ENCODE data around the gene F2RL1. TPM values are rescaled to one million over a fixed set of nuclear protein-coding genes. Genes with fewer than 3 reads are reported as not detected.
A peak's percentile ranks its signal among the peaks of the same experiment; 100 is the strongest.
"Not testable (repeated sequence)": the region's sequence is repeated elsewhere in the genome, so short reads cannot be mapped to it uniquely, and the experiment has no call there.

The F2RL1 gene
- total and polyA plus RNA-seq, 9 donors, result 0.18 to 5.0 (median 0.48) TPM

DNA sequence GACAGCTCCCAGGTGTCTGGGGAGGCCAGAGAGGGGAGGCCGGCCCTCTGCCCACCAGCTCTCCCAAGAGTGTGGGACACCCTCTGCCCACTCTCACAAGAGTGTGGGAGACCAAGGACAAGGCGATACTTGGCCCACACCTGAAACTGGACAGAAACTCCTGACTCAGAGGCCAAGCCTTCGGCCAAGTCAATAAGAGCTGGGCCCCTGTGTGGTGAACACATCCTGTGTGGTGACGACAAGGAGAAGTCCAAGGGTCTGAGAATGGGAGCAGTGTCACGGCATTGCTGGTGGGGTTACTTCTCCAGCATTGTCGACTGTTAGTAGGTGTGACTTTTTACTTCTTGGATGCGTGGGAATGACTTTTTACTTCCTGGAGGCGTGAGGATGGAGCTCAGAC lies 14.6 kb upstream of the F2RL1 start:
- H3K27me3 ChIP-seq (ENCODE audit: control insufficient read depth, insufficient read depth, low read length), result no peaks in the 10 kb centered on the region
- peaks cover 4% of the 10 kb centered on the region for H3K4me1 ChIP-seq (ENCODE audit: control insufficient read depth, insufficient read depth, low read length)
- 71% methylated on average over 6 of the region's 8 CpGs for WGBS (ENCODE audit: insufficient coverage)
- H3K4me3 ChIP-seq (ENCODE audit: low read length), result no peak overlapping the region
- H3K9me3 ChIP-seq (replicated peaks; ENCODE audit: control insufficient read depth, low read depth, low read length), result no peaks in the 10 kb centered on the region
- DNase-seq, result no peak
- no peak overlapping the region for H3K27ac ChIP-seq (ENCODE audit: low read length)
- H3K36me3 ChIP-seq (ENCODE audit: control insufficient read depth, insufficient read depth, low read length), result no peaks in the 10 kb centered on the region

DNA sequence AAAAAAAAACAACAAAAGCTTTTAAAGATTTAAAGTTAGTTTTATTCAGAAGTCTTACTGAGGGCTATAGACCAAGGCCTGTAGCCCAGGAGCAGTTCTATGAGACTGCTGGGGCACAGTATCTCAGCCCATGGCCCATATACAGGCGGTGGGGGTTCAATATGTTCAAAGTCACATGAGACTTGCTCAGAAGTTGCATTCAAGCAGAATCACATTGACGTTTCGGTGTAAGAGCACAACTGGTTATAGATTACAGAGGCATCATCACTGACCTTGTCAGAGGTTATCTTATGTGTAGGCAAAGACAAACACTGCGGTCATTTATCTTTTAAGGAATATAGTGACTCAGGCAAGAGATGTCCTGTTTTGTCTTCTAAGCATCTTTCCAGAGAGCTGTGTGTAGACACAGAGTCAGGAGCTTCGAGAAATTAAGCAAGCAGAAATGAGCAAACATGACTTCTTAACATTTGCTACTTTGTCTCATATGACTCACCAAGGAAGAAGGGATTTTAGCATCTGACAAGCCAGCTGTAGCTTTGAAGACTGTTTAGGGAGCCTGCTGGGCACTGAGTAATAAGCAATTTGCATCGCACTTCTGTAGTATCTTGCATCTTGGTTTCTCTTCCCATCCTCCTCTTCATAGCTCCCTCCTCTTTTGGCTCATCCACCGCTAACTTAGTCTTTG lies 12.9 kb upstream of the F2RL1 start:
- no peaks in the 10 kb centered on the region for H3K27me3 ChIP-seq (ENCODE audit: control insufficient read depth, insufficient read depth, low read length)
- DNase-seq, result no peak
- no peak overlapping the region for H3K27ac ChIP-seq (ENCODE audit: low read length)
- no peak overlapping the region for H3K4me3 ChIP-seq (ENCODE audit: low read length)
- no peaks in the 10 kb centered on the region for H3K36me3 ChIP-seq (ENCODE audit: control insufficient read depth, insufficient read depth, low read length)
- WGBS (ENCODE audit: insufficient coverage), result 73% methylated on average over 4 of the region's 7 CpGs
- H3K4me1 ChIP-seq (ENCODE audit: control insufficient read depth, insufficient read depth, low read length), result peaks cover 4% of the 10 kb centered on the region
- H3K9me3 ChIP-seq (replicated peaks; ENCODE audit: control insufficient read depth, low read depth, low read length), result no peaks in the 10 kb centered on the region

DNA sequence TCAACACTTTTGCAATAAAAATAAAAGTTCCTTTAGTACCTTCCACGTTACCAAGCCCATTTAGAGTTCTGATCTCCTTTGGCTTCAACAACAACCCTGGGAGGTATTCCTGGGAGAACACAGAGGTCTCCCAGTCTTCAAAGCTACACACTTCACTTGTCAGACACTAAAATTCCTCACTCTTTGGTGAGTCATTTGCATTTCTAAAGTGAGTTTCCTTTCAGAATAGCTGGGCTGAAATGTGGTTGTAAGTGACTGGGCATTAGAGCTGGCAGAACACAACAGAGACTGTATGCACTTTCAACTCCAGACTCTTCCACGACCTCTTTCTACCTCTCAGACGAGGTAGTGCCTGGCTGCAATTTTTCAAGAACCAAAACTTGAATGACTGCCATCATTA lies 11.5 kb upstream of the F2RL1 start:
- 36% methylated on average over 3 of the region's 3 CpGs for WGBS (ENCODE audit: insufficient coverage)
- Histone ChIP-seq H3K27ac (ENCODE audit: low read length) (no peak overlapping the region), H3K4me1 (ENCODE audit: control insufficient read depth, insufficient read depth, low read length) (peaks cover 4% of the 10 kb centered on the region), H3K4me3 (ENCODE audit: low read length) (no peak overlapping the region), H3K36me3 (ENCODE audit: control insufficient read depth, insufficient read depth, low read length) (no peaks in the 10 kb centered on the region), H3K27me3 (ENCODE audit: control insufficient read depth, insufficient read depth, low read length) (no peaks in the 10 kb centered on the region), H3K9me3 (replicated peaks; ENCODE audit: control insufficient read depth, low read depth, low read length) (no peaks in the 10 kb centered on the region)
- no peak for DNase-seq

DNA sequence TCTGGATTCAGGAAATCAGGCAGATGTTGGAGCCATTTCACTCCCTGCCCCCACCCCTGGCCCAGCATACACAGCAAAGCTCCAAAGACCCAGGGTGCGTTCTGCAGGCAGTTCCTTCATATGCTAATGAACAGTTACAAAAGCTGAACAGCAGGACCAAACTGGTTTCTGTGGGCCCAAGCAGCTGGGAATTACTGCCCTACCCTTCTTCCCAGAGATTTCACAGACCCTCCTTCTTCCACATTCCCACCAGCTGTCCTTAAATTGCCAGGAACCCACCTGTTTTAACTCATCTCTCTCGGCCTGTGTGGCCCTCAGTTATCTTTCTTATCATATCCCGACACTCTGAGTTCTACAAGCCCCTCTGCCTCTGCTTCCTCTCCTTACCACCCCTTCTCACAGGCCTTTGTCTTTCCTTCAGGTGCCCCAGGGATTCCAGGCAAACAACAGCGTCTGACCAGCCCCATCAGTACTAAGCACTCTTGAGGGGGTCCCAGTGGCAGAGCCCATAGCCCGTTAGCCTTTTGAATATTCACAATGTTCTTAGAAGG lies 10.6 kb upstream of the F2RL1 start:
- no peaks in the 10 kb centered on the region for H3K36me3 ChIP-seq (ENCODE audit: control insufficient read depth, insufficient read depth, low read length)
- H3K4me1 ChIP-seq (ENCODE audit: control insufficient read depth, insufficient read depth, low read length), result peaks cover 4% of the 10 kb centered on the region
- H3K27ac ChIP-seq (ENCODE audit: low read length), result no peak overlapping the region
- H3K4me3 ChIP-seq (ENCODE audit: low read length), result no peak overlapping the region
- H3K27me3 ChIP-seq (ENCODE audit: control insufficient read depth, insufficient read depth, low read length), result no peaks in the 10 kb centered on the region
- DNase-seq, result peak; percentile 20
- no peaks in the 10 kb centered on the region for H3K9me3 ChIP-seq (replicated peaks; ENCODE audit: control insufficient read depth, low read depth, low read length)
- 34% methylated on average over 3 of the region's 5 CpGs for WGBS (ENCODE audit: insufficient coverage)

DNA sequence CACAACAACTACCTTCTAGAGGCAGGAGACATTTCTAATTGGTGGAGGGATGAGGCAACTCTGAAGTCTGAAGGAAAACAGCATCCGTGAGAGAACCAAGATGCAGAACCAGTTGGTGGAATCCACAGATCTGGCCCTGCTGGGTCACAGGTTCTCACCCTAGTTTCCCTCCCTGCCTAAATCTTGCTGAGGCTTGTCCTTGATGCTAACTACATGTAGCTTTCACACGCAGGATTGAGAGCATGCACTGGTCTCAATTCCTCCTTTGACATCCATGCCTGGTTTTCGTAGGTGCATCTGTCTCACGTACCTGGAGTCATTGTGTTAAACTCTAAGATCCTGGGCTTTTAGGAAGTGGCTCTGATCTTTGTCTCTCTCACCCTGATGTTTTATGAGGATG lies 9.7 kb upstream of the F2RL1 start:
- Histone ChIP-seq H3K4me1 (ENCODE audit: control insufficient read depth, insufficient read depth, low read length) (peaks cover 4% of the 10 kb centered on the region), H3K27me3 (ENCODE audit: control insufficient read depth, insufficient read depth, low read length) (no peaks in the 10 kb centered on the region), H3K27ac (ENCODE audit: low read length) (no peak overlapping the region), H3K36me3 (ENCODE audit: control insufficient read depth, insufficient read depth, low read length) (no peaks in the 10 kb centered on the region), H3K4me3 (ENCODE audit: low read length) (no peak overlapping the region), H3K9me3 (replicated peaks; ENCODE audit: control insufficient read depth, low read depth, low read length) (no peaks in the 10 kb centered on the region)
- no peak for DNase-seq
- WGBS (ENCODE audit: insufficient coverage), result 69% methylated on average over 2 of the region's 4 CpGs

DNA sequence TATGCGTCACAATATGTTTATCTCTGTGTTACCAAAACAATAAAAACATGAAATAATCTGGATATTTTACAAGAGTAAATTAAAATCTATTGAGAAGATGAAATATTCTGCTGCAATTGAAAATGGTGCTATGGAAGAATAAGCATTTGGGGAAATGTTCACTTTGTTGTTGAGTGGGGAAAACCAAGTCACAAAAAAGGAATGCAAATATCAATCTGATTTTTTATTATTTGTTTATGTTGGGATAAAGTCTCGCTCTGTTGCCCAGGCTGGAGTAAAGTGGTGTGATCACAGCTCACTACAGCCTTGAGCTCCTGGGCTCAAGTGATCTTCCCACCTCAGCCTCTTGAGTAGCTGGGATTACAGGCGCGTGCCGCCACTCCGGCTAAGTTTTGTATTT lies 8.6 kb upstream of the F2RL1 start:
- no peak for DNase-seq
- 100% methylated on average over 2 of the region's 6 CpGs for WGBS (ENCODE audit: insufficient coverage)
- Histone ChIP-seq H3K4me1 (ENCODE audit: control insufficient read depth, insufficient read depth, low read length) (peaks cover 4% of the 10 kb centered on the region), H3K9me3 (replicated peaks; ENCODE audit: control insufficient read depth, low read depth, low read length) (no peaks in the 10 kb centered on the region), H3K27ac (ENCODE audit: low read length) (no peak overlapping the region), H3K27me3 (ENCODE audit: control insufficient read depth, insufficient read depth, low read length) (no peaks in the 10 kb centered on the region), H3K4me3 (ENCODE audit: low read length) (no peak overlapping the region), H3K36me3 (ENCODE audit: control insufficient read depth, insufficient read depth, low read length) (no peaks in the 10 kb centered on the region)

DNA sequence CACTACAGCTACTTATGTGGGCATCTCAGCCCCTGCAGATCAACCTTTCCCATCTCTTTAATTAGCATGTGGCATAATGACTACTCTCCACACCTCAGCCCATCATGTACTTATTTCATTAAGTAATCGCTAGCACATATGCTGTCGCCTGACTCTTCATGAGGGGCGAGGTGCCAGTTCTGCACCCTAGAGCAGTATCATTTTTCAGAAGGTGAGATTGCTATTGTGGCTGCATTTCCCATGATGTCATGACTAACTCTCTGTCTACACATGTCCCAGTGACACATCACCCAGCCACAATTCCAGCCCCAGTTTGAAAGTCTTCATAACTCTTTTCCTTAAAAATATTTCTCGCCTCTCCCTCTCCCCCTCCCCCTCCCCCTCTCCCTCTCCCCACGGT lies 7.6 kb upstream of the F2RL1 start:
- 92% methylated on average over 2 of the region's 5 CpGs for WGBS (ENCODE audit: insufficient coverage)
- Histone ChIP-seq H3K9me3 (replicated peaks; ENCODE audit: control insufficient read depth, low read depth, low read length) (no peaks in the 10 kb centered on the region), H3K36me3 (ENCODE audit: control insufficient read depth, insufficient read depth, low read length) (no peaks in the 10 kb centered on the region), H3K4me1 (ENCODE audit: control insufficient read depth, insufficient read depth, low read length) (peaks cover 4% of the 10 kb centered on the region), H3K27ac (ENCODE audit: low read length) (no peak overlapping the region), H3K4me3 (ENCODE audit: low read length) (no peak overlapping the region), H3K27me3 (ENCODE audit: control insufficient read depth, insufficient read depth, low read length) (no peaks in the 10 kb centered on the region)
- no peak for DNase-seq

DNA sequence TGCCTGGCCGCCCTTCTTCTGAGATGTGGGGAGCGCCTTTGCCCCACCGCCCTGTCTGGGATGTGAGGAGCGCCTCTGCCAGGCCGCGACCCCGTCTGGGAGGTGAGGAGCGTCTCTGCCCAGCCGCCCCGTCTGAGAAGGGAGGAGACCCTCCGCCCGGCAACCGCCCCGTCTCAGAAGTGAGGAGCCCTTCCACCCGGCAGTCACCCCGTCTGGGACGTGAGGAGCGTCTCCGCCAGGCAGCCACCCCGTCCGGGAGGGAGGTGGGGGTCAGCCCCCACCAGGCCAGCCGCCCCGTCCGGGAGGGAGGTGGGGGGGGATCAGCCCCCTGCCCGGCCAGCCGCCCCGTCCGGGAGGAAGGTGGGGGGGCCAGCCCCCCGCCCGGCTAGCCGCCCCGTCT lies 6.6 kb upstream of the F2RL1 start:
- H3K4me1 ChIP-seq (ENCODE audit: control insufficient read depth, insufficient read depth, low read length); H3K27ac ChIP-seq (ENCODE audit: low read length); H3K9me3 ChIP-seq (replicated peaks; ENCODE audit: control insufficient read depth, low read depth, low read length); DNase-seq; H3K4me3 ChIP-seq (ENCODE audit: low read length); H3K27me3 ChIP-seq (ENCODE audit: control insufficient read depth, insufficient read depth, low read length); H3K36me3 ChIP-seq (ENCODE audit: control insufficient read depth, insufficient read depth, low read length): not testable (repeated sequence)
- 98% methylated on average over 12 of the region's 32 CpGs for WGBS (ENCODE audit: insufficient coverage)

DNA sequence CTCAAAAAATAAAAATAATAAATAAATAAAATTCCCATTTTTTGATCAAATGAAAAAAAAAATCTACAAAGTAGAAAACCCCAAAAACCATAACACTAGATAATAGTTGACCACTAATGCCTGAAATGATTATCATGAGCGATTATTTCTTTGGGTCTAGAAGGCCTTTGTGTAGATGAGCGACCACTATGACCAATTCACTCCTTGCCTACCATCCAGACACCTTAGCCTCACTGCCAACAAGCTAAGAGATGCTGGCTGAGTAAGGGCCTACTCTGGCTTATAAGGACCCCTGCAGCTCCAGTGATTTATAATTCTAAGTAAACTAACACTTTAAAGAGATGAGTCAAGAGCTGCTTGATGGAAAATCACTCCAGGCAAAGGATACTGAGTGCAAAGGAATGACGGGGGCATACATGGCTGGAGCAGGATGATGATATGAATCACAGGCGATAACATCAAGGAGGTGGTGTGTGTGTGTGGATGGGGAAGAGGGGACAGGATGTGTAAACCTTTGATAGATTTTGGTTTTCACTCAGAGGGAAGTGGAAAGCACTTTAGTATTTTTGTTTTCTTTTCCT lies 4.8 kb upstream of the F2RL1 start:
- no peak for DNase-seq
- no peak overlapping the region for H3K27ac ChIP-seq (ENCODE audit: low read length)
- no peak overlapping the region for H3K4me3 ChIP-seq (ENCODE audit: low read length)
- no peaks in the 10 kb centered on the region for H3K36me3 ChIP-seq (ENCODE audit: control insufficient read depth, insufficient read depth, low read length)
- peaks cover 18% of the 10 kb centered on the region for H3K27me3 ChIP-seq (ENCODE audit: control insufficient read depth, insufficient read depth, low read length)
- H3K9me3 ChIP-seq (replicated peaks; ENCODE audit: control insufficient read depth, low read depth, low read length), result no peaks in the 10 kb centered on the region
- WGBS (ENCODE audit: insufficient coverage), result 77% methylated on average over 2 of the region's 4 CpGs
- H3K4me1 ChIP-seq (ENCODE audit: control insufficient read depth, insufficient read depth, low read length), result peaks cover 6% of the 10 kb centered on the region

DNA sequence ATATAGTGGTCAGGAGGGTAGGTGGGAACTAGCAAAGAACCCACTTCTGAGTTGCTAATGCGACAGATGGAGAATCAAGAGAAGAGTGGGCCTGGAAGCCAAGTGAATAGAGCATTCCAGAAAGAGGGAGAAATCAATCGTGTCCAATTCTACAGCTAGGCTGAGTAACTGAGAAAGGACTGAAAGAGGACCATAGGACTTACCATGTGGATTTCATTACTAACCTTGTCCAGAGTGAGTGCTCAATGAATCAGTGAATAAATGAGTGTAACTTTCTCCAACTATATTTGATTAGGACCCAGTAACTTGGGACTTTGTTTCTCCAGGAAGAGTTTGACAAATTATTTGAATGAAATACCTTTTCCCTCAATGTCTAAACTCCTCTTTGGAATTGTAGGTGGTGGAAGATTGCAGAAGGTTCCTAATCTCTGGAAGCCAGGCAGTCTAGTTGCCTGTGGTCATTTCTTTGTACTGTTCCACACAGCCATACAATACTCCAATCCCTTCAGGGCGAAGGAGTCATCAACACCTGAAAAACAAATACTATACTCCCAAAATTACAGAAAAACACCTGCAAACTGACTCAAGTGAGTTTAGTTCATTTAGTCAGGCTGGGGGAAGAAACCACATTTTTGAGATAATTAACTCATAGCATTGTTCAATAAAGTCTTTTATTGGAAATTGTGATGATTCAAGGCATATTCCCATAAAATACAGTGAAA lies 2.6 kb upstream of the F2RL1 start:
- H3K4me1 ChIP-seq (ENCODE audit: control insufficient read depth, insufficient read depth, low read length), result peaks cover 15% of the 10 kb centered on the region
- 57% methylated on average over 2 of the region's 3 CpGs for WGBS (ENCODE audit: insufficient coverage)
- peaks cover 34% of the 10 kb centered on the region for H3K27me3 ChIP-seq (ENCODE audit: control insufficient read depth, insufficient read depth, low read length)
- no peaks in the 10 kb centered on the region for H3K9me3 ChIP-seq (replicated peaks; ENCODE audit: control insufficient read depth, low read depth, low read length)
- no peak for DNase-seq
- H3K4me3 ChIP-seq (ENCODE audit: low read length), result no peak overlapping the region
- no peaks in the 10 kb centered on the region for H3K36me3 ChIP-seq (ENCODE audit: control insufficient read depth, insufficient read depth, low read length)
- no peak overlapping the region for H3K27ac ChIP-seq (ENCODE audit: low read length)

Measured in muscle of leg (tissue), 11 donors.